Endothelial cell of umbilical vein (primary cell): ENCODE measurements around the gene VWCE.
"Not testable (repeated sequence)": the region's sequence is repeated elsewhere in the genome, so short reads cannot be mapped to it uniquely, and the experiment has no call there.

Experiments used
- CTCF ChIP-seq, 2 donors: IDR thresholded peaks; 1 replicate in 1 of 2; 2 replicates in 1 of 2; pipeline ENCODE4 v1.5.1; 2011; ENCODE audit warnings: low read length in 2 of 2, mild to moderate bottlenecking in 2 of 2, moderate library complexity in 2 of 2, control low read depth in 1 of 2, inconsistent platforms in 1 of 2, low read depth in 1 of 2; ENCODE audit not compliant: insufficient read depth in 1 of 2; ENCODE audit errors: extremely low read depth in 1 of 2
- EZH2 ChIP-seq: IDR thresholded peaks from 2 replicates; pipeline ENCODE4 v1.6.1; 2012; ENCODE audit warnings: borderline replicate concordance, low read depth, mild to moderate bottlenecking, moderate library complexity, low read length, inconsistent platforms; ENCODE audit not compliant: severe bottlenecking
- FOS ChIP-seq: IDR thresholded peaks from 2 replicates; pipeline ENCODE4 v1.6.1; 2011; ENCODE audit warnings: mild to moderate bottlenecking, low read length, moderate library complexity, borderline replicate concordance; ENCODE audit not compliant: insufficient read depth
- GATA2 ChIP-seq: IDR thresholded peaks from 2 replicates; pipeline ENCODE4 v1.7.0; 2011; ENCODE audit warnings: low read depth, mild to moderate bottlenecking, moderate library complexity, mixed read lengths, low read length; ENCODE audit not compliant: insufficient read length, insufficient read depth
- JUN ChIP-seq: IDR thresholded peaks from 2 replicates; pipeline ENCODE4 v1.6.1; 2011; ENCODE audit warnings: borderline replicate concordance, low read depth; ENCODE audit not compliant: insufficient read length, insufficient read depth
- MYC ChIP-seq: IDR thresholded peaks from one replicate; pipeline ENCODE4 v1.6.1; 2011; ENCODE audit warnings: mild to moderate bottlenecking, low read depth, low read length
- POLR2A ChIP-seq: IDR thresholded peaks from 2 replicates; pipeline ENCODE4 v1.6.1; 2012; ENCODE audit warnings: low read depth, mild to moderate bottlenecking, control low read depth, low read length
- POLR2AphosphoS5 ChIP-seq: IDR thresholded peaks from 2 replicates; pipeline ENCODE4 v1.6.1; 2012; ENCODE audit warnings: low read depth, mild to moderate bottlenecking, control low read depth, low read length, moderate library complexity; ENCODE audit not compliant: insufficient read depth
- TF ChIP-seq, protein P1 (sequence below): IDR thresholded peaks from 2 replicates; pipeline ENCODE4 v1.6.1; 2011; ENCODE audit not compliant: insufficient read depth, insufficient read length

GRCh38 chr11:61241526-61241925 lies 53.6 kb downstream of the VWCE start:
- not testable (repeated sequence) for TF ChIP-seq POLR2A; CTCF (IDR thresholded peaks at IDR 0.05; ENCODE audit: extremely low read depth in 1 of 2, insufficient read depth in 1 of 2, low read depth in 1 of 2, low read length in 2 of 2); POLR2AphosphoS5; EZH2; MYC; FOS; GATA2; JUN
- TF ChIP-seq, protein P1, sequence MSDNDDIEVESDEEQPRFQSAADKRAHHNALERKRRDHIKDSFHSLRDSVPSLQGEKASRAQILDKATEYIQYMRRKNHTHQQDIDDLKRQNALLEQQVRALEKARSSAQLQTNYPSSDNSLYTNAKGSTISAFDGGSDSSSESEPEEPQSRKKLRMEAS, result not testable (repeated sequence)
